Astrocyte of the cerebellum (primary cell): Measurements from ENCODE around the gene BRAT1.

Experiments used
- DNase-seq: peaks from one replicate; pipeline ENCODE4 v3.0.0-alpha.2; 2011; ENCODE audit warnings: low read depth
- H3K4me3 ChIP-seq: 2 replicates; pipeline ENCODE4 v1.5.1; 2011; ENCODE audit warnings: mild to moderate bottlenecking, low read depth, low read length, moderate library complexity
- in situ Hi-C: cut with HindIII; loops from 2 replicates; pipeline ENCODE4 v1.10.0; 2017; ENCODE audit warnings: low sequenced_read_pairs
- TF ChIP-seq, protein P1 (sequence below): IDR thresholded peaks from 2 replicates; pipeline ENCODE4 v1.5.1; 2012; ENCODE audit warnings: low read length, low read depth, moderate library complexity, mild to moderate bottlenecking; ENCODE audit errors: missing control alignments

BRAT1 gene

DNA sequence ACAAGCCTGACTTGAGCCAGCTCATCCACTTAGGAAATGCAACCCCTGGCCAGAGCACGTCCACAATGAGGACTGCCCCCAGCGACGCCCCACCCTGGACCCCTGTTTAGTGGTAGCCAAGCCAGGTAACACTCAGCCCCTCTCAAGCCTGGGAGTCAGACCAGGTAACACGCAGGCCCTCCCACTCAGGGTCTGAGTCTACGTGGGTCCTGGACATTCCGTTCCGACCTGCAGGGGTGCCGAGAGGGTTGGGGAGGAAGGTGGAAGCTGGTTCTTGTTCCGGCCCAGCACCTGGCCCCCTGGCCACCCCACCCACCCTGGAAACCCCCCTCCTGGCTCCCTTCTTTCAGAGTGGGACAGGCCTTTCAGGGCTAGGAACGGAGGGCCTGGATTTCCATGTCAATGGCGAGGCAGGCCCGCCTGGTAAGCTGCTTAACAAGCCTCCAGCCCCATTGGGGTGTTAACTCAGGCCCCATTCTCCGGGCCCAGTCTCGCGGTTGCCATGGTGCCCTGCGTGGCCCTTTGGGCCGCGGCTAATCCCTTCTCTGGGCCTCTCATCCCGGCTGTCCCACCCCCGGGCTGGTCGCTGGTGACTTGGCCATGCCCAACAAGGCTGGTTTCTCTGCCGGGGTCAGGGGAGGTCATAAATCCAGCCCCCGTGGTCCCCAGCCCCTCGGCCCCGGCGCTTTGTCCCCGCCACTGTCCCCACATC is 55.4 kb downstream of the BRAT1 start:
- in situ Hi-C loops = loop anchor here (5.0 to 10.0 kb wide), 2 partner anchors 52 to 65 kb away; no protein-coding TSS in a partner anchor
- no peak overlapping the region for H3K4me3 ChIP-seq
- TF ChIP-seq, protein P1, sequence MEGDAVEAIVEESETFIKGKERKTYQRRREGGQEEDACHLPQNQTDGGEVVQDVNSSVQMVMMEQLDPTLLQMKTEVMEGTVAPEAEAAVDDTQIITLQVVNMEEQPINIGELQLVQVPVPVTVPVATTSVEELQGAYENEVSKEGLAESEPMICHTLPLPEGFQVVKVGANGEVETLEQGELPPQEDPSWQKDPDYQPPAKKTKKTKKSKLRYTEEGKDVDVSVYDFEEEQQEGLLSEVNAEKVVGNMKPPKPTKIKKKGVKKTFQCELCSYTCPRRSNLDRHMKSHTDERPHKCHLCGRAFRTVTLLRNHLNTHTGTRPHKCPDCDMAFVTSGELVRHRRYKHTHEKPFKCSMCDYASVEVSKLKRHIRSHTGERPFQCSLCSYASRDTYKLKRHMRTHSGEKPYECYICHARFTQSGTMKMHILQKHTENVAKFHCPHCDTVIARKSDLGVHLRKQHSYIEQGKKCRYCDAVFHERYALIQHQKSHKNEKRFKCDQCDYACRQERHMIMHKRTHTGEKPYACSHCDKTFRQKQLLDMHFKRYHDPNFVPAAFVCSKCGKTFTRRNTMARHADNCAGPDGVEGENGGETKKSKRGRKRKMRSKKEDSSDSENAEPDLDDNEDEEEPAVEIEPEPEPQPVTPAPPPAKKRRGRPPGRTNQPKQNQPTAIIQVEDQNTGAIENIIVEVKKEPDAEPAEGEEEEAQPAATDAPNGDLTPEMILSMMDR = no peak
- no peak for DNase-seq

DNA sequence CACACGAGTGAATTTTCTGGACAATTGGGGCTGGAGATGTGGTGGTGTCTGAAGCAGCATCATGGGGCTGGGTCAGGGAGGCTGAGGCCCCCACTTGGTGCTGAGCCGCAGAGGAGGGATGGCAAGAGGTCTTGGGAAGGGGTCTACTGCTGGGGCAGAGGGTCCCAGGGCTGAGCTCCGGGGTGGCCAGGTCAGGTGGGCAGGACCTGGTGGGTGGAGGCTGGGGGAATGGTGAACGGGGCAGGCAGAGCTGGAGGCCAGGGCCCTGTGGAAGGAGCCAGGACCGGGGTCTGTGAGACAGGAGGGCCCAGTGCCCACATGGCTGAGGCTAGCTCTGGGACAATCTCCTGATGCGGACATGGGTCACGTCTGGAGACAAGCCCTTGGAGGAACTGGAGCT is 56.1 kb downstream of the BRAT1 start:
- H3K4me3 ChIP-seq = no peak overlapping the region
- in situ Hi-C loops = loop anchor here (5.0 to 10.0 kb wide), 2 partner anchors 53 to 64 kb away; no protein-coding TSS in a partner anchor
- TF ChIP-seq, protein P1 = no peak
- no peak for DNase-seq

DNA sequence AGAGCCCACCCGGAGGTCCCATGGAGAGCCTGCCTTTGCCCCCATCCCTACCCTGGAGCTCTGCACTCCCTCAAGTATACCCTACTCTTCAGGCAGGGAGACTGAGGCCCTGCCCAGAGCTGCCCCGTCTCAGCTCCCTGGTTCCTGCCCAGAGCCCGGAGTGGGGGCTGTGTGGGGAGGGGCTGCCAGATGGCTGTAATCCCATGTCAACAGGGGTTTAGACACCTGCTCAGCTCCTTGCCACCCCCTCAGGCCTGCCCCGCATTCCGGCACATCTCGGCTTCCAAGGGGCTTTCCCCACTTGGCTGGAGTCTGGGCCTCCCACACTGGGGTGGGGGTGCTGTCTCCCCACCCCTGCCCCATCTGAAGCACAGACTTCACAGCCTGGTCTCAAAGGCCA is 56.6 kb downstream of the BRAT1 start:
- TF ChIP-seq, protein P1 = no peak
- no peak for DNase-seq
- in situ Hi-C loops = loop anchor here (5.0 to 10.0 kb wide), 2 partner anchors 54 to 64 kb away; no protein-coding TSS in a partner anchor
- H3K4me3 ChIP-seq = no peak overlapping the region

DNA sequence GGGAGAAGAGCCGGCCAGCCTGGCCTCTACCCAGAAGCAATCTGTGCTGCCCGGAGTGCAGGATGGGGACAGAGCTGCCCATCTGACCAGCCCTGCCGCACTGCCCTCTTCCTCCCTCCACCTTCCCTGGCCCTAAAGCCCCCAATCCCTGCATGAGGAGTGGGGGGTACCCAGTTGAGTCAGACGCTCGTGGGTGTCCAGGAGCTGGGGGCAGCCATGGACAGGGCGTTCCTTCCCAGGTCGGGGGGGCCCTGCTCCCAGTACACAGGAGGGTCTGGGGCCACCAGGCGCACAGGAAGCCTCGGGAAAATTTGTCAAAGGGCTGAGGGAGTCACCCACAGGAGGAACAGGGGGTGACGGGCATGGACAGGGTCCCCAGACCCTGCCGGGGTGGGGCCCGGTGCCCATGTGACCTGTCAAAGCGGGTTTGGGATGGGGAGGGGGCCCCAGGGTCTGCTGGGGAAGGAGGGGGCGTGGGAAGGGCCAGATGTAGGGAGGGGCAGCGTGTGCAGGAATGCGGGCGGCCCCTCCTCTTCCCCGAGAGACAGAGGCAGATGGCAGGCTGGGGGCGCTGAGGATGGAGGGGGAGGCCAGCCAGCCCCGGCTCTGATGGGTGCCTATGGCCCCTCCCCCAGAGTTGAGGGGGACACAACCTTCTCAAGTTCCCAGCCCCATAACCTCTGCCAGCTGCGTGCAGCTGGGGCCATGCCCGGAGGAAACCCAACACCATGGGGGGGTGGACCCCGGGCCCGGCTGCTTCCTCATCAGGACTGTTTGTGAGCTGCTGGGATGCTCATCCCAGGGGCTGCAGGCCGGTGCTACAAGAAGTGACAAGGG is 57.6 kb downstream of the BRAT1 start:
- H3K4me3 ChIP-seq = no peak overlapping the region
- DNase-seq = no peak
- in situ Hi-C loops = loop anchor here (5.0 to 10.0 kb wide), 2 partner anchors 55 to 63 kb away; no protein-coding TSS in a partner anchor
- TF ChIP-seq, protein P1 = no peak

DNA sequence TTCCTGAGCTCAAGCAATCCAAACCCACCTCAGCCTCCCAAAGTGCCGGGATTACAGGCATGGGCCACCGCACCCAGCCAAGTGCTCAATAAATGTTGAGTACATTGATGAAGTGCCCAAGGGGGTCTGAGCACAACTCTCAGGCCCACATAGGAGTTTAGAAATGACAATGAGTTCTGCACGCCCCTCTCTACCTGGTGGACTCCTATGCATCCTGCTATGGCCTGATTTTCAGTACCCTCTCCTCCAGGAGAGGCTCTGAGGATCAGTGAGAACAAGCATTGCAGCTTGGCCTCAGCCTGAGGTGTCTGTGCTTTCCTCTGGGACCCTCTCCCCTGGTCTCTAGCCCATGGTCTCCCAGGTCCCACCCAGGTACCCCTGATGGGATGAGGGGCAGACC is 58.3 kb downstream of the BRAT1 start:
- no peak overlapping the region for H3K4me3 ChIP-seq
- in situ Hi-C loops = loop anchor here (5.0 to 10.0 kb wide), 2 partner anchors 55 to 62 kb away; no protein-coding TSS in a partner anchor
- TF ChIP-seq, protein P1 = no peak
- no peak for DNase-seq

DNA sequence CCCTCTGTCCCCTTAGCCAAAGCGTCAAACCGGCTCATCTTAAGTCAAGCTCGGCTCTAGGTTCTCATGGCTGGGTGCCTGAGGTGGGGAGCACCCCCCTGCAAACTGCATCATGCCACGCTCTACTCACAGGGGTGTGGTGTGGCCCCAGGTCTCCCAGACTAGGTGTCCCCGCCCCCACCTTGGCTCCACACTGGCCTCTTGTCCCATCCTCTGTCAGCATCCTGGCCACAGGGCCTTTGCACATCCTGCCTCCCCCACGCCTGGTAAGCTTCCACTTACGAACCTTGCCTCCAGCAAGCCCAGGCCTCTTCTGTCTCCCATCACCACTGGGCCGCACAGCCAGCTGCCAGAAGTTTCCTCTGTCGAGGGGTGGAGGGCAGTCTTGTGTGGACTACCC is 58.9 kb downstream of the BRAT1 start:
- DNase-seq = no peak
- TF ChIP-seq, protein P1 = no peak
- in situ Hi-C loops = loop anchor here (5.0 to 10.0 kb wide), 2 partner anchors 56 to 62 kb away; no protein-coding TSS in a partner anchor
- H3K4me3 ChIP-seq = no peak overlapping the region
